GM19467 (cell line): Measurements from ENCODE around the gene CAVIN3.

Experiments used
- ATAC-seq: cut with Tn5 transposase; IDR thresholded peaks from one replicate; pipeline ENCODE4 v1.9.1; 2021; ENCODE audit warnings: mild to moderate bottlenecking, moderate library complexity; ENCODE audit not compliant: unreplicated experiment

CAVIN3 gene

GRCh38 chr11:6320411-6321155 lies at the start of gene CAVIN3:
TSS of gene CAVIN3 (minus strand) at chr11:6320501. CDS start at chr11:6320476, 25 bp downstream.
- no peak for ATAC-seq

GRCh38 chr11:6365659-6366058 lies 45.4 kb upstream of the CAVIN3 start:
- ATAC-seq: no peak

GRCh38 chr11:6362873-6363678 lies 42.8 kb upstream of the CAVIN3 start:
- ATAC-seq: peak; percentile 94

GRCh38 chr11:6362185-6362872 lies 42.0 kb upstream of the CAVIN3 start:
- no peak for ATAC-seq

GRCh38 chr11:6360183-6360582 lies 39.9 kb upstream of the CAVIN3 start:
- no peak for ATAC-seq

- no peak for ATAC-seq
These were observed 36.9 kb upstream of the CAVIN3 start for GRCh38 chr11:6357222-6357621.

- ATAC-seq: no peak
These were observed 36.3 kb upstream of the CAVIN3 start for GRCh38 chr11:6356503-6357055.

GRCh38 chr11:6354651-6355485 lies 34.6 kb upstream of the CAVIN3 start:
- ATAC-seq: no peak

- peak; percentile 51 for ATAC-seq
These were observed 33.2 kb upstream of the CAVIN3 start for GRCh38 chr11:6353367-6353987.

- ATAC-seq: no peak
These were observed 31.6 kb upstream of the CAVIN3 start for GRCh38 chr11:6351782-6352382.

GRCh38 chr11:6350486-6350885 lies 30.2 kb upstream of the CAVIN3 start:
- no peak for ATAC-seq

GRCh38 chr11:6350043-6350442 lies 29.7 kb upstream of the CAVIN3 start:
- ATAC-seq: no peak

- ATAC-seq: no peak
These were observed 25.1 kb upstream of the CAVIN3 start for GRCh38 chr11:6345366-6345765.

- no peak for ATAC-seq
These were observed 16.0 kb upstream of the CAVIN3 start for GRCh38 chr11:6336293-6336692.

GRCh38 chr11:6334806-6335205 lies 14.5 kb upstream of the CAVIN3 start:
- ATAC-seq: no peak

- no peak for ATAC-seq
These were observed 12.8 kb upstream of the CAVIN3 start for GRCh38 chr11:6333095-6333494.

GRCh38 chr11:6332066-6332465 lies 11.8 kb upstream of the CAVIN3 start:
- ATAC-seq: no peak

- no peak for ATAC-seq
These were observed 8.0 kb upstream of the CAVIN3 start for GRCh38 chr11:6328321-6328720.

GRCh38 chr11:6327806-6328205 lies 7.5 kb upstream of the CAVIN3 start:
- no peak for ATAC-seq

GRCh38 chr11:6326985-6327384 lies 6.7 kb upstream of the CAVIN3 start:
- no peak for ATAC-seq
